Measurements from ENCODE around the gene SSC4D.
"Not testable (repeated sequence)": the region's sequence is repeated elsewhere in the genome, so short reads cannot be mapped to it uniquely, and the experiment has no call there.

Gene SSC4D

GRCh38 chr7:76396864-76397263 is 12.6 kb downstream of the SSC4D start:
- TF ChIP-seq CTCF (IDR thresholded peaks at IDR 0.05; ENCODE audit: low read depth, low read length), result no peak
- no peak for TF ChIP-seq POLR2A (IDR thresholded peaks at IDR 0.05; ENCODE audit: extremely low read depth, insufficient read length)
- TF ChIP-seq MAX (IDR thresholded peaks at IDR 0.05; ENCODE audit: low read depth, low read length), result no peak
- TF ChIP-seq MYC (IDR thresholded peaks at IDR 0.05; ENCODE audit: low read depth, low read length), result no peak
- no peak overlapping the region for H3K4me3 ChIP-seq (ENCODE audit: low read depth, low read length)
- DNase-seq (ENCODE audit: low read depth), result no peak

GRCh38 chr7:76395965-76396726 is 13.4 kb downstream of the SSC4D start:
- H3K4me3 ChIP-seq (ENCODE audit: low read depth, low read length), result no peak overlapping the region
- TF ChIP-seq CTCF (IDR thresholded peaks at IDR 0.05; ENCODE audit: low read depth, low read length) (no peak), MYC (IDR thresholded peaks at IDR 0.05; ENCODE audit: low read depth, low read length) (no peak), POLR2A (IDR thresholded peaks at IDR 0.05; ENCODE audit: extremely low read depth, insufficient read length) (no peak), MAX (IDR thresholded peaks at IDR 0.05; ENCODE audit: low read depth, low read length) (no peak)
- DNase-seq (ENCODE audit: low read depth), result no peak

GRCh38 chr7:76395605-76395964 is 13.9 kb downstream of the SSC4D start:
- not testable (repeated sequence) for H3K4me3 ChIP-seq (ENCODE audit: low read depth, low read length); DNase-seq (ENCODE audit: low read depth)

- DNase-seq (ENCODE audit: low read depth), result no peak
- H3K4me3 ChIP-seq (ENCODE audit: low read depth, low read length), result no peak overlapping the region
- TF ChIP-seq MAX (IDR thresholded peaks at IDR 0.05; ENCODE audit: low read depth, low read length) (no peak), CTCF (IDR thresholded peaks at IDR 0.05; ENCODE audit: low read depth, low read length) (no peak), MYC (IDR thresholded peaks at IDR 0.05; ENCODE audit: low read depth, low read length) (no peak), POLR2A (IDR thresholded peaks at IDR 0.05; ENCODE audit: extremely low read depth, insufficient read length) (no peak)
Observed at GRCh38 chr7:76394957-76395356, 14.5 kb downstream of the SSC4D start.

- DNase-seq (ENCODE audit: low read depth), result peak; percentile 95
- peak; percentile 82 for TF ChIP-seq MYC (IDR thresholded peaks at IDR 0.05; ENCODE audit: low read depth, low read length)
- TF ChIP-seq POLR2A (IDR thresholded peaks at IDR 0.05; ENCODE audit: extremely low read depth, insufficient read length), result peak; percentile 96
- peak; percentile 83 for TF ChIP-seq MAX (IDR thresholded peaks at IDR 0.05; ENCODE audit: low read depth, low read length)
- TF ChIP-seq CTCF (IDR thresholded peaks at IDR 0.05; ENCODE audit: low read depth, low read length), result no peak
- peak overlapping the region; percentile 72 for H3K4me3 ChIP-seq (ENCODE audit: low read depth, low read length)
Observed at GRCh38 chr7:76393116-76394031, 16.1 kb downstream of the SSC4D start.

GRCh38 chr7:76392531-76393115 is 16.9 kb downstream of the SSC4D start:
- peak overlapping the region; percentile 59 for H3K4me3 ChIP-seq (ENCODE audit: low read depth, low read length)
- no peak for TF ChIP-seq CTCF (IDR thresholded peaks at IDR 0.05; ENCODE audit: low read depth, low read length)
- TF ChIP-seq MYC (IDR thresholded peaks at IDR 0.05; ENCODE audit: low read depth, low read length), result no peak
- TF ChIP-seq POLR2A (IDR thresholded peaks at IDR 0.05; ENCODE audit: extremely low read depth, insufficient read length), result no peak
- TF ChIP-seq MAX (IDR thresholded peaks at IDR 0.05; ENCODE audit: low read depth, low read length), result no peak
- no peak for DNase-seq (ENCODE audit: low read depth)
